Keratinocyte (primary cell): ENCODE results near the gene ACSF3. TPM values are rescaled to one million over a fixed set of nuclear protein-coding genes. Genes with fewer than 3 reads are reported as not detected.
A peak's percentile ranks its signal among the peaks of the same experiment; 100 is the strongest.

Experiments used
- DNase-seq: peaks from one replicate; pipeline ENCODE4 v3.0.0-alpha.2; 2011; ENCODE audit warnings: low read depth, missing footprints, low spot score
- FAIRE-seq: peaks from 2 replicates; lab custom pipeline; 2011; peaks lifted over from hg19 to GRCh38; lab: Jason Lieb, UNC
- H2AFZ ChIP-seq: 2 replicates; pipeline ENCODE4 v1.6.0; 2012; ENCODE audit warnings: low read length, control low read depth, inconsistent platforms; ENCODE audit not compliant: control insufficient read depth
- H3K27ac ChIP-seq: 2 replicates; pipeline ENCODE4 v1.5.1; 2011; ENCODE audit warnings: low read length; ENCODE audit not compliant: control insufficient read depth, insufficient read depth
- H3K27me3 ChIP-seq: 3 replicates; pipeline ENCODE4 v1.6.0; 2011; ENCODE audit warnings: low read length; ENCODE audit not compliant: control insufficient read depth, insufficient read depth; ENCODE audit errors: extremely low read depth
- H3K36me3 ChIP-seq, 2 experiments: 2 replicates in 1 of 2; 3 replicates in 1 of 2; pipeline ENCODE4 v1.5.1; 2011; ENCODE audit warnings: low read length in 2 of 2, mild to moderate bottlenecking in 1 of 2; ENCODE audit not compliant: control insufficient read depth in 2 of 2, insufficient read depth in 2 of 2; ENCODE audit errors: extremely low read depth in 1 of 2
- H3K4me1 ChIP-seq: 3 replicates; pipeline ENCODE4 v1.5.1; 2011; ENCODE audit warnings: low read length; ENCODE audit not compliant: control insufficient read depth, insufficient read depth; ENCODE audit errors: extremely low read depth
- H3K4me2 ChIP-seq: 3 replicates; pipeline ENCODE4 v1.6.0; 2011; ENCODE audit warnings: low read depth, low read length; ENCODE audit not compliant: control insufficient read depth, insufficient read depth; ENCODE audit errors: extremely low read depth
- H3K4me3 ChIP-seq, 3 experiments: fragments of 200-600 bp in 1 of 3; sonication (generic) in 1 of 3; 2 replicates in 2 of 3; 3 replicates in 1 of 3; pipeline ENCODE4 v1.5.1; 2011 to 2016; ENCODE audit warnings: low read length in 3 of 3, mild to moderate bottlenecking in 3 of 3, control low read depth in 2 of 3, inconsistent platforms in 1 of 3, low read depth in 1 of 3, mixed read lengths in 1 of 3, mixed run types in 1 of 3, moderate library complexity in 1 of 3; ENCODE audit not compliant: control insufficient read depth in 2 of 3, insufficient read depth in 2 of 3; ENCODE audit errors: extremely low read depth in 1 of 3
- H3K79me2 ChIP-seq: 2 replicates; pipeline ENCODE4 v1.6.0; 2012; ENCODE audit warnings: low read length; ENCODE audit not compliant: control insufficient read depth, insufficient read depth
- H3K9ac ChIP-seq: 3 replicates; pipeline ENCODE4 v1.6.0; 2011; ENCODE audit warnings: low read length; ENCODE audit not compliant: control insufficient read depth, insufficient read depth; ENCODE audit errors: extremely low read depth
- H3K9me1 ChIP-seq: 3 replicates; pipeline ENCODE4 v1.6.0; 2011; ENCODE audit warnings: low read length; ENCODE audit not compliant: control insufficient read depth, insufficient read depth; ENCODE audit errors: extremely low read depth
- H3K9me3 ChIP-seq: 2 replicates; pipeline ENCODE4 v1.5.1; 2012; ENCODE audit warnings: low read depth, low read length; ENCODE audit not compliant: control insufficient read depth
- H4K20me1 ChIP-seq: 3 replicates; pipeline ENCODE4 v1.6.0; 2011; ENCODE audit warnings: low read length; ENCODE audit not compliant: control insufficient read depth, insufficient read depth; ENCODE audit errors: extremely low read depth
- CTCF ChIP-seq, 3 experiments: IDR thresholded peaks in 1 of 3; conservative IDR thresholded peaks in 1 of 3; optimal IDR thresholded peaks in 1 of 3; 2 replicates in 2 of 3; 3 replicates in 1 of 3; pipeline versions ENCODE3 to v1.5.1; 2011; ENCODE audit warnings: low read length in 3 of 3, mild to moderate bottlenecking in 3 of 3, moderate library complexity in 2 of 3, control low read depth in 1 of 3, inconsistent platforms in 1 of 3; ENCODE audit not compliant: insufficient read depth in 2 of 3; ENCODE audit errors: extremely low read depth in 1 of 3
- EZH2 ChIP-seq: IDR thresholded peaks from one replicate; pipeline ENCODE4 v1.6.1; 2012; ENCODE audit warnings: inconsistent platforms, mild to moderate bottlenecking, low read length, moderate library complexity
- dilution Hi-C: fragments of 300-500 bp; cut with MboI; formaldehyde crosslinking; loops from one replicate; pipeline ENCODE4 v1.7.0; 2020; ENCODE audit warnings: low sequenced_read_pairs; ENCODE audit not compliant: extremely low pct_ligation_motif_present
- polyA plus RNA-seq, 5 experiments: library from polyadenylated mRNA; depleted of rRNA in 3 of 5; stranded (reverse) in 3 of 5; stranded (forward) in 1 of 5; unstranded in 1 of 5; fragments of >200 nt; gene quantifications; 1 replicate in 1 of 5; 2 replicates in 3 of 5; 3 replicates in 1 of 5; pipeline versions ENCODE4 v1.2.1 to v1.2.3, GENCODE V29; 2011 to 2012; ENCODE audit warnings: missing spikeins in 2 of 5, low read depth in 1 of 5, low replicate concordance in 1 of 5

ACSF3 gene
- polyA plus RNA-seq, 1 donor (not counting 4 experiments of a cell fraction or from before 2014, with no cell fraction given) = 13.4 TPM

- dilution Hi-C loops = no loop called here
- no peak for DNase-seq
- H4K20me1 ChIP-seq = no peaks in the 10 kb centered on the region
- no peak overlapping the region for H3K4me2 ChIP-seq
- no peaks in the 10 kb centered on the region for H3K9me1 ChIP-seq
- TF ChIP-seq EZH2 (no peak), CTCF (optimal IDR thresholded peaks at IDR 0.05 in 1 of 3, IDR thresholded peaks at IDR 0.05 in 1 of 3, conservative IDR thresholded peaks at IDR 0.05 in 1 of 3; ENCODE audit: extremely low read depth in 1 of 3, insufficient read depth in 2 of 3, low read length in 3 of 3) (no peak)
- no peak overlapping the region for H3K27ac ChIP-seq
- H3K4me3 ChIP-seq = no peak overlapping the region
- no peaks in the 10 kb centered on the region for H3K79me2 ChIP-seq
- H3K9ac ChIP-seq = no peak overlapping the region
- H3K9me3 ChIP-seq = peaks cover 10% of the 10 kb centered on the region
- H3K4me1 ChIP-seq = no peaks in the 10 kb centered on the region
- H3K27me3 ChIP-seq = peaks cover 31% of the 10 kb centered on the region
- no peak for FAIRE-seq
- no peak overlapping the region for H2AFZ ChIP-seq
- no peaks in the 10 kb centered on the region for H3K36me3 ChIP-seq
Observed at GRCh38 chr16:89155851-89156739, 62.4 kb downstream of the ACSF3 start.

- dilution Hi-C loops = no loop called here
- H3K79me2 ChIP-seq = no peaks in the 10 kb centered on the region
- no peak overlapping the region for H3K27ac ChIP-seq
- FAIRE-seq (no peak), DNase-seq (peak; percentile 75)
- H3K9me3 ChIP-seq = peaks cover 10% of the 10 kb centered on the region
- no peaks in the 10 kb centered on the region for H3K36me3 ChIP-seq
- no peaks in the 10 kb centered on the region for H4K20me1 ChIP-seq
- no peak overlapping the region for H3K4me2 ChIP-seq
- no peak overlapping the region for H2AFZ ChIP-seq
- H3K27me3 ChIP-seq = peaks cover 31% of the 10 kb centered on the region
- no peaks in the 10 kb centered on the region for H3K9me1 ChIP-seq
- H3K9ac ChIP-seq = no peak overlapping the region
- H3K4me1 ChIP-seq = no peaks in the 10 kb centered on the region
- TF ChIP-seq CTCF (optimal IDR thresholded peaks at IDR 0.05 in 1 of 3, IDR thresholded peaks at IDR 0.05 in 1 of 3, conservative IDR thresholded peaks at IDR 0.05 in 1 of 3; ENCODE audit: extremely low read depth in 1 of 3, insufficient read depth in 2 of 3, low read length in 3 of 3) = no peak
- TF ChIP-seq EZH2 = no peak
- H3K4me3 ChIP-seq = no peak overlapping the region
Observed at GRCh38 chr16:89156740-89157645, 63.3 kb downstream of the ACSF3 start.
